Measurements from ENCODE around the gene MIR17HG.
A peak's percentile ranks its signal among the peaks of the same experiment; 100 is the strongest.

The MIR17HG gene

GRCh38 chr13:91369441-91369831, 21.9 kb downstream of the MIR17HG start:
- DNase-seq = no peak

DNA sequence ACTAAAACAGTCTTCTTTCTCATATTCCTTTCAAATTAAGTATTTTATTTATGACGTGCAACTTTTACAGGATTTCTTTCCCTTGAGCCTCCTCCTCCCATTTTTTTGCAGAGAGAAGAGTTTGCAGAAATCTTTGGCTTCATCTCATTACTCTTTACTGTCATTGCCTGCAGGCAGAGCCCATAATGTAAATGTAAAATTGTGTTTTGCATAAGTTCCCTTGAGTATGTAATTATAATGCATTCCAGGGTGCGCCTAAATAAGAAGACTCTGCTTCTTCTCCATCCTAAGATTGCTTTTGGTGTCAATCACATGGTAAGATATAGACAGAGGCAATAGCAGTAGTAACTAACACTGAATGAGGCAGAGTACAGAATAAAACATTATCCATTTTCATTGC, 23.0 kb downstream of the MIR17HG start:
- DNase-seq = no peak

- no peak for DNase-seq
Observed at GRCh38 chr13:91372911-91373310, 25.4 kb downstream of the MIR17HG start.

GRCh38 chr13:91375116-91375729, 27.7 kb downstream of the MIR17HG start:
- peak; percentile 26 for DNase-seq

- no peak for DNase-seq
Observed at GRCh38 chr13:91381371-91381770, 33.9 kb downstream of the MIR17HG start.

DNA sequence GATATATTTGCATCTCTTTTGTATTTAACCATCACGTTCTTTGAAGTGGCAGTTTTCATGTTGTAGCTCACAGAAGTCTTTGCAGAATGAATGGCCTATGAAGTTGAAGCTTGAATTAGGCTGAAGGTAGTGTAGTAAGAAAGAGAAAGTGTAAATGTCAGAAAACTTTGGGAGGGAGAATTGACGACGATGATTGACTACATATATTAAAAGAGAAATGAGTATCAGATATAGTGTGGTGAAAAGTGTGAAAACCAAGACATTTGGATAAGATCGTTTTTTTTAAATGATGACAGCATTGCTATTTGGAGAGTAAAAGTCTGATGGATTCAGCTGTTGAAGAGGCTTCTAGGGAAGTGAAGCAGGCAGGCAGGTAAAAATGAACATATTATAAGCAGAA, 36.3 kb downstream of the MIR17HG start:
- no peak for DNase-seq

- no peak for DNase-seq
Observed at GRCh38 chr13:91384896-91385295, 37.4 kb downstream of the MIR17HG start.

- DNase-seq = no peak
Observed at GRCh38 chr13:91389186-91389585, 41.7 kb downstream of the MIR17HG start.

GRCh38 chr13:91397595-91397994, 50.1 kb downstream of the MIR17HG start:
- DNase-seq = no peak

GRCh38 chr13:91398413-91399188, 51.1 kb downstream of the MIR17HG start, which contains the start of gene GPC5:
TSS of gene GPC5 (plus strand) at chr13:91398621.
- peak; percentile 86 for DNase-seq

DNA sequence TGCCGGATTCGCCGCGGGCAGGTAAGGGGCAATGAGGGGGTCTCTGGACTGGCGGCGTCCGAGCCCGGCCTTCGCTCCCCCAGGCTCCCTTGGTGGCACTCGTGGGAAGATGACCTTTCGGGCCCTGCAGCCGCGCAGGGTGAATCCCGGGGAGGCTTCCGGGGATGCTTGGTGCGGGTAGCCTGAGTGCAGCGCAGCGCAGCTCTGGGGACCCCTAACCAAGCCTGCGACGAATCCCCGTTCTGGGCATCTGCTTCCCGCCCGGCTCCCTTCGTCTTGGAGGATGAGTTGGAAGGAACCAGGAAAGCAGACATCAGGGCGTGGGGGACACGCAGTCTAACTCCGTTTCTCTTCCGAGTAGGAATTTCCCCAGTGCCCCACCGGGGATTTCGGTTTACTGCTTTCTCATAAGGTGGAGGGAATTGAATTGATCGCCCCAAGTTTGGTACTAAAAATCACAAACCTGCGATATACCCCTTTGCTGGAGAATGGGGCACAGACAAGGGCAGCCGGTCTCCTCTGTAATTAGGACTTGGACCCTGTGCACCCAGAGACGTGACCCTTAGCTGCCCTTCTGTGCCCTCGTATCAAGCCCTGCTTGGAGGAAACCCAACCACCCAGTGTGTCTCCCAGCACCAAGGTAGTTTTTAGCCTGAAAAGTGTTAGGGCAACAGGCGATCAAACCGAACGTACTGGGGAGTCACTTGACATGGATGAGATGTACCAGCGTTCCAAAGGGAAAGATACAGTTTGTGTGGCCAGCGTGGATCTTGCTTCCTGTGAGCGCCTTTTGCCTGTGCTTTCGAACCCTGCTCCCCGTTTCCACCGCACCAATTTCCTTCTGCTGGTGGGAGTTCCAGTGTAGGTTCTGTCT, 51.9 kb downstream of the MIR17HG start:
- DNase-seq = no peak

GRCh38 chr13:91400063-91400399, 52.5 kb downstream of the MIR17HG start:
- DNase-seq = no peak

GRCh38 chr13:91400671-91401070, 53.2 kb downstream of the MIR17HG start:
- DNase-seq = no peak

DNA sequence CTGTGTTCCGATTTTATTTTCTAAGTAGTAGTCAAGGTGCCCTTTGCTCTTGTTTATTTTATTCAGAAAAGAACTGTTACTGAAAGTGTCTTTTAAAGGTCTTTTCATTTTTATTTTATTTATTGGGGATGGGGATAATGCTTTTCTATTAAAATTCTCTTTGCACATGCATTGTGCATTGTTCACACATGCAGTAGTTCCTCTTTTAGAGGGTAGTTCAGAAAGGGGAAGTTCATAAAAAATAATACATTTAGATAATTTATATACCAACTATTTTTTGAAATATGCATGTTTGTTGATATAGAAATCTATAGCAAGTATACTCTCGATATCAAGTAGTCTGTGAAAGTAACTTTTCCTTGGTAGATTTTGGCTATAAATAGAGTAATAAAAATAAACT, 54.4 kb downstream of the MIR17HG start:
- DNase-seq = no peak

Data from CD4-positive, alpha-beta T cell treated with Interleukin-17A for 1 hour (primary cell).